Liver (tissue), 3 donors: ENCODE results near the gene RAPGEF6.

Experiments used
- ATF3 ChIP-seq: IDR thresholded peaks from 2 replicates; pipeline ENCODE4 v1.6.1; 2016; ENCODE audit warnings: antibody characterized with exemption
- CTCF ChIP-seq: fragments of 150-350 bp; IDR thresholded peaks from 2 replicates; pipeline ENCODE4 v1.5.1; 2017; ENCODE audit warnings: improper control_type of control experiment, low read depth, low read length; ENCODE audit not compliant: missing input control
- FOXA1 ChIP-seq: IDR thresholded peaks from 2 replicates; pipeline ENCODE4 v1.6.1; 2016; ENCODE audit warnings: antibody characterized with exemption
- MAX ChIP-seq: IDR thresholded peaks from 2 replicates; pipeline ENCODE4 v1.6.1; 2016; ENCODE audit warnings: antibody characterized with exemption
- NR2F2 ChIP-seq: IDR thresholded peaks from 2 replicates; pipeline ENCODE4 v1.6.1; 2016; ENCODE audit warnings: antibody characterized with exemption
- RAD21 ChIP-seq, 2 donors: IDR thresholded peaks; 2 replicates each; pipeline ENCODE4 v1.6.1; 2016; ENCODE audit warnings: antibody characterized with exemption in 2 of 2, mild to moderate bottlenecking in 2 of 2
- REST ChIP-seq: IDR thresholded peaks from 2 replicates; pipeline ENCODE4 v1.6.1; 2016; ENCODE audit warnings: antibody characterized with exemption, mild to moderate bottlenecking
- RXRA ChIP-seq, 2 donors: IDR thresholded peaks; 2 replicates each; pipeline ENCODE4 v1.6.1; 2017 to 2018; ENCODE audit warnings: antibody characterized with exemption in 2 of 2, mild to moderate bottlenecking in 1 of 2
- SP1 ChIP-seq: IDR thresholded peaks from 2 replicates; pipeline ENCODE4 v1.6.1; 2018; ENCODE audit warnings: antibody characterized with exemption, mild to moderate bottlenecking
- donor health status: healthy.
- donor health status: healthy.

- TF ChIP-seq CTCF (no peak), RXRA (IDR thresholded peaks at IDR 0.05) (no peak), REST (no peak), RAD21 (IDR thresholded peaks at IDR 0.05) (no peak), MAX (no peak), FOXA1 (no peak), ATF3 (no peak), NR2F2 (no peak), SP1 (no peak)
Observed at GRCh38 chr5:131538177-131538593, 96.8 kb downstream of the RAPGEF6 start.
